HepG2 (cell line): Measurements from ENCODE around the gene MYBL2. TPM values are rescaled to one million over a fixed set of nuclear protein-coding genes. Genes with fewer than 3 reads are reported as not detected.

Experiments used
- ATAC-seq: fragments of 200-7000 bp; cut with Tn5 transposase; 3 replicates; pipeline ENCODE4 v1.9.1; 2020; ENCODE audit warnings: mild to moderate bottlenecking, moderate library complexity
- BruUV-seq: library from RNA; stranded (reverse); fragments of 400-500 nt; replicated peaks from 2 replicates; lab custom pipeline; 2021; lab: Mats Ljungman, UMichigan
- CTCF ChIA-PET: fragments of 300-600 bp; formaldehyde crosslinking; extraction: SDS; loops from one replicate; lab custom pipeline; 2021; ENCODE audit warnings: low total read pairs, inconsistent platforms, low intra/inter-chr PET ratio; lab: Yijun Ruan, JAX
- POLR2A ChIA-PET: fragments of 350-600 bp; sonication (Branson Sonifier 250); formaldehyde crosslinking; loops from one replicate; lab custom pipeline; 2020; ENCODE audit warnings: antibody characterized with exemption, inconsistent platforms; lab: Yijun Ruan, JAX
- DNase-seq: peaks from one replicate; pipeline ENCODE4 v3.0.0-alpha.2; 2015; ENCODE audit warnings: low spot score
- FAIRE-seq: peaks from 3 replicates; lab custom pipeline; 2011; peaks lifted over from hg19 to GRCh38; lab: Jason Lieb, UNC
- H2AFZ ChIP-seq: one replicate; pipeline ENCODE4 v1.6.1; 2011; ENCODE audit warnings: low read length, inconsistent platforms
- H3K27ac ChIP-seq: fragments of 300-600 bp; 3 replicates; pipeline ENCODE4 v1.8.0; 2011; ENCODE audit warnings: mixed run types, mild to moderate bottlenecking, mixed read lengths, low read length, inconsistent platforms; ENCODE audit not compliant: insufficient read depth; ENCODE audit errors: extremely low read length
- H3K27me3 ChIP-seq, 2 experiments: fragments of 200-600 bp in 1 of 2; 2 replicates in 1 of 2; 3 replicates in 1 of 2; pipeline versions ENCODE4 v1.6.0 to v1.8.0; 2011; ENCODE audit warnings: low read length in 2 of 2, mild to moderate bottlenecking in 2 of 2, moderate library complexity in 2 of 2, inconsistent platforms in 1 of 2; ENCODE audit not compliant: insufficient read depth in 2 of 2, control insufficient read depth in 1 of 2
- H3K36me3 ChIP-seq, 2 experiments: fragments of 200-600 bp in 1 of 2; replicated peaks in 1 of 2; 2 replicates in 1 of 2; 3 replicates in 1 of 2; pipeline versions ENCODE4 v1.5.1 to v1.8.0; 2011; ENCODE audit warnings: low read length in 2 of 2, inconsistent platforms in 1 of 2; ENCODE audit not compliant: insufficient read depth in 2 of 2, control insufficient read depth in 1 of 2
- H3K4me1 ChIP-seq: 2 replicates; pipeline ENCODE4 v1.5.1; 2012; ENCODE audit warnings: low read length, inconsistent platforms; ENCODE audit not compliant: insufficient read depth
- H3K4me2 ChIP-seq: 2 replicates; pipeline ENCODE4 v1.6.0; 2011; ENCODE audit warnings: low read depth, low read length, inconsistent platforms
- H3K4me3 ChIP-seq, 3 experiments: fragments of 200-600 bp in 1 of 3; sonication (generic), shearing (Covaris generic) in 1 of 3; replicated peaks in 1 of 3; 2 replicates each; pipeline ENCODE4 v1.5.1; 2011 to 2016; ENCODE audit warnings: low read length in 3 of 3, inconsistent platforms in 2 of 3, low read depth in 2 of 3, mild to moderate bottlenecking in 2 of 3, control low read depth in 1 of 3, mixed read lengths in 1 of 3; ENCODE audit not compliant: insufficient read depth in 1 of 3
- H3K79me2 ChIP-seq: one replicate; pipeline ENCODE4 v1.6.1; 2011; ENCODE audit warnings: low read length, inconsistent platforms; ENCODE audit not compliant: insufficient read depth
- H3K9ac ChIP-seq: 2 replicates; pipeline ENCODE4 v1.6.0; 2011; ENCODE audit warnings: mild to moderate bottlenecking, low read depth, low read length, inconsistent platforms; ENCODE audit not compliant: insufficient read depth
- H3K9me3 ChIP-seq: 2 replicates; pipeline ENCODE4 v1.5.1; 2012; ENCODE audit warnings: mild to moderate bottlenecking, low read length
- H4K20me1 ChIP-seq: 2 replicates; pipeline ENCODE4 v1.6.0; 2011; ENCODE audit warnings: inconsistent platforms, mild to moderate bottlenecking, low read length, moderate library complexity; ENCODE audit not compliant: insufficient read depth
- AHR ChIP-seq: IDR thresholded peaks from 2 replicates; pipeline ENCODE4 v1.6.1; 2018; ENCODE audit warnings: missing genetic modification reagents, missing compliant biosample characterization
- GATA4 ChIP-seq: sonication (generic); IDR thresholded peaks from 2 replicates; pipeline ENCODE4 v1.6.1; 2016; ENCODE audit warnings: antibody characterized with exemption, low read depth, borderline replicate concordance
- HMGA1 ChIP-seq: sonication (generic); formaldehyde crosslinking; conservative IDR thresholded peaks from 2 replicates; pipeline ENCODE4 v1.4.0; 2020; ENCODE audit warnings: missing genetic modification reagents
- KAT7 ChIP-seq: IDR thresholded peaks from 2 replicates; pipeline ENCODE4 v1.6.1; 2018; ENCODE audit warnings: borderline replicate concordance, missing compliant biosample characterization
- KDM5A ChIP-seq: fragments of 200-600 bp; sonication (generic); IDR thresholded peaks from 2 replicates; pipeline ENCODE4 v1.7.0; 2018; ENCODE audit warnings: antibody characterized with exemption, mild to moderate bottlenecking, low read length, borderline replicate concordance
- NFYB ChIP-seq: sonication (generic); formaldehyde crosslinking; IDR thresholded peaks from 2 replicates; pipeline ENCODE4 v1.4.0; 2020; ENCODE audit warnings: missing genetic modification reagents
- RCOR2 ChIP-seq: IDR thresholded peaks from 2 replicates; pipeline ENCODE4 v1.6.1; 2016; ENCODE audit warnings: missing biosample characterization, missing genetic modification reagents
- RFX1 ChIP-seq: fragments of 450-650 bp; IDR thresholded peaks from 2 replicates; pipeline ENCODE4 v1.6.1; 2017
- RFX3 ChIP-seq: IDR thresholded peaks from 2 replicates; pipeline ENCODE4 v1.6.1; 2016; ENCODE audit warnings: missing biosample characterization, missing genetic modification reagents
- SUZ12 ChIP-seq: fragments of 150-350 bp; IDR thresholded peaks from 2 replicates; pipeline ENCODE4 v1.6.1; 2014; ENCODE audit warnings: low read depth, low read length
- TFDP2 ChIP-seq: sonication (generic); formaldehyde crosslinking; IDR thresholded peaks from 2 replicates; pipeline ENCODE4 v1.4.0; 2020; ENCODE audit warnings: missing genetic modification reagents
- ZBTB39 ChIP-seq: sonication (generic); formaldehyde crosslinking; IDR thresholded peaks from 2 replicates; pipeline ENCODE4 v1.5.0; 2020; ENCODE audit warnings: missing genetic modification reagents
- ZNF484 ChIP-seq: sonication (generic); formaldehyde crosslinking; IDR thresholded peaks from 2 replicates; pipeline ENCODE4 v1.5.1; 2020; ENCODE audit warnings: mild to moderate bottlenecking, low read depth, missing genetic modification reagents, borderline replicate concordance
- ZNF7 ChIP-seq: IDR thresholded peaks from 2 replicates; pipeline ENCODE4 v1.6.1; 2016; ENCODE audit warnings: missing biosample characterization, missing genetic modification reagents
- WGBS: methylation state at CpG from one replicate; pipeline ENCODE4 v1.1.6; 2017; ENCODE audit warnings: low lambda C conversion rate; 5-methylcytosine and 5-hydroxymethylcytosine counted together
- in situ Hi-C: cut with HindIII; loops from 2 replicates; pipeline ENCODE4 v1.10.0; 2017; ENCODE audit warnings: low pct_unique_long_range_greater_than_20kb; ENCODE audit not compliant: extremely low pct_ligation_motif_present
- intact Hi-C: fragments of 100-400 bp; cut with micrococcal nuclease; formaldehyde crosslinking; loops from one replicate; pipeline ENCODE4 v1.10.0; 2022; ENCODE audit not compliant: unreplicated experiment
- polyA plus RNA-seq, 8 experiments: library from polyadenylated mRNA; depleted of rRNA in 3 of 8; stranded (reverse) in 7 of 8; unstranded in 1 of 8; fragments of >200 nt; fragmentation: Illumina TruSeq in 4 of 8; extraction: Trizol in 4 of 8; gene quantifications; 2 replicates each; pipeline versions ENCODE4 v1.2.1 to v1.2.3, GENCODE V29; 2011 to 2016; ENCODE audit warnings: low read depth in 4 of 8, missing spikeins in 1 of 8, mixed read lengths in 1 of 8; ENCODE audit not compliant: insufficient read depth in 1 of 8
- total RNA-seq, 5 experiments: library from RNA; depleted of rRNA; stranded (reverse); fragments of >200 nt; fragmentation: Illumina TruSeq; extraction: Trizol; gene quantifications; 2 replicates each; pipeline ENCODE4 v1.2.3, GENCODE V29; 2016; ENCODE audit warnings: low read depth in 1 of 5
- TF ChIP-seq, protein P1 (sequence below): sonication (generic); formaldehyde crosslinking; conservative IDR thresholded peaks from 2 replicates; pipeline ENCODE4 v1.4.0; 2020; ENCODE audit warnings: missing genetic modification reagents

The MYBL2 gene
- total and polyA plus RNA-seq, 2 of the 13 experiments (the other 11 are each of a cell fraction or from before 2014, with no cell fraction given), result 11.9 to 66.2 TPM

- intact Hi-C loops (no loop called here), in situ Hi-C loops (no loop called here)
- Histone ChIP-seq H3K9ac (no peak overlapping the region), H3K36me3 (no peaks in the 10 kb centered on the region), H3K27ac (no peak overlapping the region), H3K4me3 (no peak overlapping the region), H3K9me3 (no peaks in the 10 kb centered on the region), H3K27me3 (peaks cover 0 to 39% of the 10 kb centered on the region in 2 experiments; a peak in 3 of 5 replicates), H2AFZ (no peak overlapping the region), H3K4me2 (no peak overlapping the region), H3K4me1 (peaks cover 18% of the 10 kb centered on the region), H3K79me2 (no peaks in the 10 kb centered on the region), H4K20me1 (no peaks in the 10 kb centered on the region)
- ATAC-seq (no peak), DNase-seq (no peak), FAIRE-seq (no peak)
- ChIA-PET CTCF (no interaction called here), POLR2A (no interaction called here)
- under 1% methylated on average over 2 of the region's 2 CpGs for WGBS
- no TSS peak for BruUV-seq
- peak; percentile 64 for TF ChIP-seq RFX3 (CRISPR knock-in tag)
- TF ChIP-seq TFDP2, result no peak
- no peak for TF ChIP-seq SUZ12
- no peak for TF ChIP-seq KAT7 (CRISPR knock-in tag)
- peak; percentile 73 for TF ChIP-seq RFX1
- TF ChIP-seq AHR (CRISPR knock-in tag), result no peak
- TF ChIP-seq ZNF484 (CRISPR knock-in tag), result no peak
- no peak for TF ChIP-seq HMGA1 (CRISPR knock-in tag)
- TF ChIP-seq, all 625 proteins: peak for 2
These were observed 69.8 kb downstream of the MYBL2 start for GRCh38 chr20:43736588-43737158.

- Histone ChIP-seq H3K79me2 (no peaks in the 10 kb centered on the region), H3K9ac (no peak overlapping the region), H3K27me3 (peaks cover 0 to 27% of the 10 kb centered on the region in 2 experiments; a peak in 2 of 5 replicates), H4K20me1 (no peaks in the 10 kb centered on the region), H3K4me3 (no peak overlapping the region), H3K36me3 (no peaks in the 10 kb centered on the region), H3K27ac (no peak overlapping the region), H3K4me2 (no peak overlapping the region), H3K9me3 (no peaks in the 10 kb centered on the region), H3K4me1 (peaks cover 18% of the 10 kb centered on the region), H2AFZ (no peak overlapping the region)
- in situ Hi-C loops (no loop called here), intact Hi-C loops (no loop called here)
- DNase-seq (no peak), FAIRE-seq (no peak), ATAC-seq (no peak)
- ChIA-PET POLR2A (no interaction called here), CTCF (no interaction called here)
- BruUV-seq, result no TSS peak
- 43% methylated on average over 7 of the region's 7 CpGs for WGBS
- TF ChIP-seq KDM5A (no peak), RCOR2 (no peak), NFYB (CRISPR knock-in tag) (no peak), GATA4 (no peak), ZBTB39 (CRISPR knock-in tag) (no peak), ZNF7 (no peak)
- TF ChIP-seq, protein P1, sequence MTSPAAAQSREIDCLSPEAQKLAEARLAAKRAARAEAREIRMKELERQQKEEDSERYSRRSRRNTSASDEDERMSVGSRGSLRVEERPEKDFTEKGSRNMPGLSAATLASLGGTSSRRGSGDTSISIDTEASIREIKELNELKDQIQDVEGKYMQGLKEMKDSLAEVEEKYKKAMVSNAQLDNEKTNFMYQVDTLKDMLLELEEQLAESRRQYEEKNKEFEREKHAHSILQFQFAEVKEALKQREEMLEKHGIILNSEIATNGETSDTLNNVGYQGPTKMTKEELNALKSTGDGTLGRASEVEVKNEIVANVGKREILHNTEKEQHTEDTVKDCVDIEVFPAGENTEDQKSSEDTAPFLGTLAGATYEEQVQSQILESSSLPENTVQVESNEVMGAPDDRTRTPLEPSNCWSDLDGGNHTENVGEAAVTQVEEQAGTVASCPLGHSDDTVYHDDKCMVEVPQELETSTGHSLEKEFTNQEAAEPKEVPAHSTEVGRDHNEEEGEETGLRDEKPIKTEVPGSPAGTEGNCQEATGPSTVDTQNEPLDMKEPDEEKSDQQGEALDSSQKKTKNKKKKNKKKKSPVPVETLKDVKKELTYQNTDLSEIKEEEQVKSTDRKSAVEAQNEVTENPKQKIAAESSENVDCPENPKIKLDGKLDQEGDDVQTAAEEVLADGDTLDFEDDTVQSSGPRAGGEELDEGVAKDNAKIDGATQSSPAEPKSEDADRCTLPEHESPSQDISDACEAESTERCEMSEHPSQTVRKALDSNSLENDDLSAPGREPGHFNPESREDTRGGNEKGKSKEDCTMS, result no peak
These were observed 71.0 kb downstream of the MYBL2 start for GRCh38 chr20:43737925-43738324.
